H1 (cell line): ENCODE results near the gene MR1.

Experiments used
- CEBPB ChIP-seq: IDR thresholded peaks from 2 replicates; pipeline ENCODE4 v1.6.1; 2012; ENCODE audit warnings: low read depth, low read length
- CHD2 ChIP-seq: IDR thresholded peaks from 2 replicates; pipeline ENCODE4 v1.6.1; 2012; ENCODE audit warnings: low read length, improper control_type of control experiment
- CREB1 ChIP-seq: IDR thresholded peaks from 2 replicates; pipeline ENCODE4 v1.6.1; 2012; ENCODE audit warnings: inconsistent platforms
- EGR1 ChIP-seq: IDR thresholded peaks from 2 replicates; pipeline ENCODE4 v1.6.1; 2011; ENCODE audit warnings: low read depth, low read length, borderline replicate concordance
- EZH2 ChIP-seq: fragments of 200-600 bp; sonication (generic); IDR thresholded peaks from 2 replicates; pipeline ENCODE4 v1.7.1; 2012; ENCODE audit warnings: low read depth, mild to moderate bottlenecking, moderate library complexity, low read length, inconsistent platforms; ENCODE audit not compliant: severe bottlenecking
- MAFK ChIP-seq: IDR thresholded peaks from 2 replicates; pipeline ENCODE4 v1.6.1; 2012; ENCODE audit warnings: low read depth, mild to moderate bottlenecking, improper control_type of control experiment, low read length
- POLR2A ChIP-seq, 2 experiments: IDR thresholded peaks; 1 replicate in 1 of 2; 2 replicates in 1 of 2; pipeline ENCODE4 v1.6.1; 2011; ENCODE audit warnings: low read depth in 2 of 2, low read length in 2 of 2, mild to moderate bottlenecking in 2 of 2; ENCODE audit errors: control extremely low read depth in 1 of 2
- POLR2AphosphoS5 ChIP-seq: IDR thresholded peaks from 2 replicates; pipeline ENCODE4 v1.6.1; 2011; ENCODE audit warnings: low read depth, low read length
- RAD21 ChIP-seq, 2 experiments: IDR thresholded peaks in 1 of 2; conservative IDR thresholded peaks in 1 of 2; 2 replicates each; pipeline ENCODE4 v1.6.1; 2011; ENCODE audit warnings: low read depth in 2 of 2, low read length in 2 of 2, improper control_type of control experiment in 1 of 2, inconsistent platforms in 1 of 2, mild to moderate bottlenecking in 1 of 2, moderate library complexity in 1 of 2
- SP1 ChIP-seq: IDR thresholded peaks from 2 replicates; pipeline ENCODE4 v1.6.1; 2011; ENCODE audit warnings: low read depth, low read length
- USF2 ChIP-seq: IDR thresholded peaks from 2 replicates; pipeline ENCODE4 v1.6.1; 2011; ENCODE audit warnings: low read length, improper control_type of control experiment
- YY1 ChIP-seq: IDR thresholded peaks from 2 replicates; pipeline ENCODE4 v1.6.1; 2011; ENCODE audit warnings: low read depth, mild to moderate bottlenecking, low read length
- TF ChIP-seq, protein P1 (sequence below), 3 experiments: IDR thresholded peaks; 1 replicate in 2 of 3; 2 replicates in 1 of 3; pipeline versions ENCODE4 v1.5.1 to v1.6.1; 2011; ENCODE audit warnings: low read length in 3 of 3, mild to moderate bottlenecking in 3 of 3, inconsistent platforms in 2 of 3, low read depth in 1 of 3, moderate library complexity in 1 of 3; ENCODE audit not compliant: insufficient read depth in 1 of 3; ENCODE audit errors: control extremely low read depth in 1 of 3
- TF ChIP-seq, protein P2 (sequence below): IDR thresholded peaks from 2 replicates; pipeline ENCODE4 v1.6.1; 2011; ENCODE audit warnings: low read depth, mild to moderate bottlenecking, low read length; ENCODE audit not compliant: insufficient read depth

DNA sequence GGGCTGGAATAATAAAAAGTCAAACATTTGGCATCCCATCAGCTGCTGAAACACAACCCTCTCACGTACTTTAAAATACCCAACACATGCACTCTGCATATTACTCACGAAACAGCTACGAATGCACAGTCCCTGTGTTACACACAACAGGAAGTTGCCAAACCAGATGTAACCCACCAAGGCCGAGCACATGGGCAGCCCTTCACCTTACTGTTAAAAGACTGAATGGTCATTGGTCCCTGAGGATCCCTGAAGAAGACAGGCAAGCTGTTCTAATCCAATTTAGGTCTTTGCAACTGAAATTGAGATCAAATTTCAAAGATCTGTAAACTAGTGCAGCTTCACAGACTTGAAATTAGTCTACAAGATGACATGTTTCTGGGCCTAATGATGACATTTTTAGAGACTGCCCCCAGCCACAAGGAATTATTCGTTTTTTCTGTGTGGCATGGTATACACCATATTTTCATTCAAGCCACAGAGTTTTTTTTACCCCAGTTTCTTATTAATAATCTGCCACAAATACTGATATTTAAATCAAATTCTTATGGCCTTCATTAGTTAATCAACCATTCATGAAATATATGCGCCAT, 29.1 kb downstream of the MR1 start:
- TF ChIP-seq, protein P1, sequence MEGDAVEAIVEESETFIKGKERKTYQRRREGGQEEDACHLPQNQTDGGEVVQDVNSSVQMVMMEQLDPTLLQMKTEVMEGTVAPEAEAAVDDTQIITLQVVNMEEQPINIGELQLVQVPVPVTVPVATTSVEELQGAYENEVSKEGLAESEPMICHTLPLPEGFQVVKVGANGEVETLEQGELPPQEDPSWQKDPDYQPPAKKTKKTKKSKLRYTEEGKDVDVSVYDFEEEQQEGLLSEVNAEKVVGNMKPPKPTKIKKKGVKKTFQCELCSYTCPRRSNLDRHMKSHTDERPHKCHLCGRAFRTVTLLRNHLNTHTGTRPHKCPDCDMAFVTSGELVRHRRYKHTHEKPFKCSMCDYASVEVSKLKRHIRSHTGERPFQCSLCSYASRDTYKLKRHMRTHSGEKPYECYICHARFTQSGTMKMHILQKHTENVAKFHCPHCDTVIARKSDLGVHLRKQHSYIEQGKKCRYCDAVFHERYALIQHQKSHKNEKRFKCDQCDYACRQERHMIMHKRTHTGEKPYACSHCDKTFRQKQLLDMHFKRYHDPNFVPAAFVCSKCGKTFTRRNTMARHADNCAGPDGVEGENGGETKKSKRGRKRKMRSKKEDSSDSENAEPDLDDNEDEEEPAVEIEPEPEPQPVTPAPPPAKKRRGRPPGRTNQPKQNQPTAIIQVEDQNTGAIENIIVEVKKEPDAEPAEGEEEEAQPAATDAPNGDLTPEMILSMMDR (IDR thresholded peaks at IDR 0.05; ENCODE audit: control extremely low read depth in 1 of 3, insufficient read depth in 1 of 3, low read depth in 1 of 3, low read length in 3 of 3) = no peak
- TF ChIP-seq EZH2 (no peak), CHD2 (no peak), CREB1 (no peak), POLR2AphosphoS5 (no peak), RAD21 (IDR thresholded peaks at IDR 0.05 in 1 of 2, conservative IDR thresholded peaks at IDR 0.05 in 1 of 2; ENCODE audit: low read depth in 2 of 2, low read length in 2 of 2) (no peak), USF2 (no peak), EGR1 (no peak), MAFK (no peak), POLR2A (IDR thresholded peaks at IDR 0.05; ENCODE audit: control extremely low read depth in 1 of 2, low read depth in 2 of 2, low read length in 2 of 2) (no peak), YY1 (no peak), CEBPB (no peak), SP1 (no peak)
- TF ChIP-seq, protein P2, sequence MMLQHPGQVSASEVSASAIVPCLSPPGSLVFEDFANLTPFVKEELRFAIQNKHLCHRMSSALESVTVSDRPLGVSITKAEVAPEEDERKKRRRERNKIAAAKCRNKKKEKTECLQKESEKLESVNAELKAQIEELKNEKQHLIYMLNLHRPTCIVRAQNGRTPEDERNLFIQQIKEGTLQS = no peak
